Esophagus squamous epithelium (tissue), 4 donors: ENCODE data around the gene PDGFB.

Experiments
- CTCF ChIP-seq, 6 experiments: fragments of 450-650 bp in 4 of 6; fragments of 200-600 bp in 2 of 6; sonication (generic) in 2 of 6; IDR thresholded peaks; one replicate each; pipeline ENCODE4 v1.5.1; 2016 to 2019; ENCODE audit warnings: antibody characterized with exemption in 6 of 6, mild to moderate bottlenecking in 4 of 6, moderate library complexity in 4 of 6
- POLR2A ChIP-seq, 4 donors: fragments of 450-650 bp; IDR thresholded peaks; one replicate each; pipeline ENCODE4 v1.6.1; 2017; ENCODE audit warnings: antibody characterized with exemption in 4 of 4, mild to moderate bottlenecking in 4 of 4, moderate library complexity in 3 of 4

- TF ChIP-seq CTCF (IDR thresholded peaks at IDR 0.05) (no peak), POLR2A (IDR thresholded peaks at IDR 0.05) (no peak)
These were observed 14.9 kb upstream of the PDGFB start for GRCh38 chr22:39259666-39260065.
